Suppressor macrophage (primary cell): Measurements from ENCODE around the gene RAPGEF4.
A peak's percentile ranks its signal among the peaks of the same experiment; 100 is the strongest.

Experiments
- DNase-seq, 4 experiments: peaks; one replicate each; pipeline ENCODE4 v3.0.0-alpha.2; 2020 to 2022

RAPGEF4 gene

DNA sequence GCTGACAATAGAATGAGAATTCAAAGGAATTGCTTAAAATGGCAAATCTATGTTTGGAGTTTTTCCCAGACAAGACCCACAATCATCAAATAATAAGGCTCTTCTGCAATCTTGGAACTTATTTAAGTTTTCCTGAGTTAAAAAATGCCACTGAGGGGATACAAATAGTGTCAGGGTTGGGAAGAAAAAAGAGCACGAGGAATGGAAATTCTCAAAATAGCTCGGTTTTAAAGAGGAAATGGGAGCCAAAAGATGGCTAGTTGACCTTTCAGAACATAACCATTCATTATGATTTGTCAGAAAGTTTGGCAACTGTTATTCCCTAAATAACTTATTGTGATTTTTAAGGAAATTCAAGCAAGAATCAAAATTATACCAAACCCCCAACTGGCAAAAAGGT lies 127.7 kb downstream of the RAPGEF4 start:
- DNase-seq, result no peak

GRCh38 chr2:172864182-172864581 lies 128.5 kb downstream of the RAPGEF4 start:
- DNase-seq, result peak; percentile 56 to 78 (median 68)

- peak in 3 of 4 experiments; percentile 4 to 14 (median 7) for DNase-seq
Observed at GRCh38 chr2:172865422-172865821, 129.8 kb downstream of the RAPGEF4 start.

GRCh38 chr2:172869861-172870260 lies 134.2 kb downstream of the RAPGEF4 start:
- DNase-seq, result no peak

DNA sequence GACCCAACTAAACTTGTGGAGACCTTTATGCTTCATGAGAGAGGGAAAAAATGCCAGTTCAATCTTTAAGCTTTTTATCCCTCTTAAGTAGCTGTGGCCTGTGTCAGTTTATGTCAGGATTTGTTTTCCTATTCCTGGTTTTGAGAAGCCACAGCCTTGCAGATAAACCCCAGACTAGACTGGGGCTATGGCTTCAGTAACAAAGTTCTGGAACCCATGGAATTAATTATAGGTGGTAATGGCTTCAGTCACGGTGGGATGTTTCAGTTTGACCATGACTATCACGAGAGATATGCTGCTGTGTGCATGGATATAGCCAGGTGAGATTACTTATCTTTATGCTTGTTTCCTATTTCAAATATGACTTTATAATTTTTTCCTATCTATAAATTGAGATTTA lies 134.8 kb downstream of the RAPGEF4 start:
- DNase-seq, result no peak

GRCh38 chr2:172877826-172878225 lies 142.2 kb downstream of the RAPGEF4 start:
- DNase-seq, result no peak

DNA sequence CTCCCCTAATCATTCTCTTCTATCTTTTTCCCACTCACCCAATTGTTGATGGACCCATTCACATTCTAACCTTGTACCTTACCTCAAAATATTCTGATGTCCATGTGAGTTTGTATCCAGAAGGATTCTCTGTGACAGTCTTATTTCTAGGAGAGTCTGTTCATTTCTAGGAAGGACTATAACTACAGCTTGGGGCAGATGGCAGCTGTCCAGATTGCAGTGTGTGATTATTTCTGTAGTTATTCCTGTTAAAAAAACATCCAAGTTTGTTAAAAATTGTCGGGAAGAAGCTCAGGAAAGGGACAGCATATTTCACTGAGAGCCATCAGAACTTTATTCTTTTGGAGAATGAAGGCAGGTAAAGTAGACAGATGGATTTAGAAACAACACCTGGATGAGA lies 142.6 kb downstream of the RAPGEF4 start:
- DNase-seq, result no peak

DNA sequence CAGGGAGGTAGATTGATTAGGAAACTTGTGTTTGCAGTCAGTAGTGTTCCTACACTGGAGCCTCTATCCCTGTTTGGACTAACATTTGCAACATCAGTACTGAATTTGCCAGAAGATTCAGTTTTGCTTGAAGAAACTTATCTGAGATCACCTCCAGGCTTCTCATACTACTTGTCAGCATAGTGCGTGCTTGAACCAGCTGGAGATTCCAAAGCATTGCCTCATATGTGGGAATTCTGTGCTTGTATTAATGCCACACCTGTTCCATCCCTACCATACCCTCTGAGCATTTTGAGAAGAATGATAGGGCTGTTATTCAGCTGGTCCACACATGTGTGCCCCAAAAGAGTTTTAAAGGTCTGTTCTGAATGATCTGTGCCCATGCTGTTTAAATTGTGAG lies 148.7 kb downstream of the RAPGEF4 start:
- DNase-seq, result no peak

GRCh38 chr2:172885996-172886395 lies 150.4 kb downstream of the RAPGEF4 start:
- DNase-seq, result no peak

GRCh38 chr2:172887280-172887679 lies 151.6 kb downstream of the RAPGEF4 start:
- DNase-seq, result no peak

DNA sequence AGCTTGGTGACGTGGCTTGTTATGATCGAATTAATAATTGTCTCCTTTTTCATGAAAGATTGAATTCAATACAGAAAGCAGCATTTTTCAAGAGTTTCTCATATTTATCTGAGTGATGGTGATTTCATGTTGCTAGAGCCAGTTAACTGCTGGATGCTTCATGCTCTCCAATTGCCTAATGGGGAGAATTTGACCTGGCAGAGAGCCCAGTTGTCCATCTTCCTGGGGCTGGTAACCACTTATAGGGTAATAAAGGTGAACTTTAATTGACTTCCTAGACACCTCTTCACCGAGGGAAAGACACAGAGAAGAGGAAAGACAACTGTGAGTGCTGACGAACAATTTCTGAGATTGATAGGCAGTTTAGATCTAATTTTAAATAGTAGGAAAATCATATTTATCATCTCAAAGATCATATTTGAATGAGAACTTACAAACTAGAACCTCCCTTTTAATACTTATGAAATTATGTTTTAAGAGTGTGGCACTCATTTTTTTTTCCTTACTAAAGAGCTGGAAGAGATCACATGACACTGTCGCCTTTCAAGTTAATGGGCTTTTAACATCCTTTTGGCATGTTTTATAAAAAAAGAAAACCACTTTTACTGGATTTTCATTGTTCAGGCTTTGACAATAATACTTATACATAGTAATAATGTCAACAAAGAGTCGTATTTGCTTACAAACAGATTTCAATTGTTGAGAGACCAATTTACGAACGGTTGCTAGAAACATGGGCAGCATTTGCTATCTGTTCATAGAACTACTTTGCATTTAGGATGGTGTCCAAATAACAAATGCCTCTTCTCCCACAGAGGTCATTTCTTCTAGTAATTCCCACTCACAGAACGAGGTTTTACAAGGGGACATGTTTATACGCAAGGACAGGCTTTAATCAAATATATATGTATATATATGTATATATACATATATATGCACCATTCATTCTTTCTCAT lies 153.3 kb downstream of the RAPGEF4 start:
- no peak for DNase-seq

DNA sequence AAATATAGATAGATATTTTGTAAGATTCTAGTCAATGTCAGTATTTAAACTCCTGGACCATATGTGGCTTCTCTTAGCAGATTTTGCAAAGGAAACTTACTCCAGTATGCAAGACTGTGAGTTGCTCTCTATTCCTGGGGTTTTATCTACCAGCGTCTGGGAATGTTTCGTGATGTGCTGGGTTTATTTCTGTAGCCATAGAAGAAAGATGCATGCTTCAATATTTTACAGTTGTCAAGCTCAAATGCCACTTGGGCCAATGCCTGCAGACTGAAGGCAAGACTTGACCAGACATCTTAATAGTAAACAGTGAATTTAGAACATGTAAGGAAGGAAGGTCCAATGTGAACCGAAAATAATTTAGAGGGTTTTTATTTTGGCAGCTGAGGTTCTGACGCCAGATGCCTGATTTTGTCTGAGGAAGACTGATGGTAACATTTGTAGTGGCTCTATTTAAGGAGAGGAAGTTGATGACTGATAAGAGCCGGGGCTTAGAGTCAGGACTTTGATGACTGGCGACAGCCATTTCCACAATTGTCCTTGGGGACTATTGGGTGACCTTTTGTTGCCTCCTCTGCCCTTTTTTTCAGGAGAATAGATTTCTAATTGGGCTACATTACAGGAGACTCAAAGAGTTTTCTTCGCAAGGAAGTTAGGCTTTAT lies 154.3 kb downstream of the RAPGEF4 start:
- no peak for DNase-seq

DNA sequence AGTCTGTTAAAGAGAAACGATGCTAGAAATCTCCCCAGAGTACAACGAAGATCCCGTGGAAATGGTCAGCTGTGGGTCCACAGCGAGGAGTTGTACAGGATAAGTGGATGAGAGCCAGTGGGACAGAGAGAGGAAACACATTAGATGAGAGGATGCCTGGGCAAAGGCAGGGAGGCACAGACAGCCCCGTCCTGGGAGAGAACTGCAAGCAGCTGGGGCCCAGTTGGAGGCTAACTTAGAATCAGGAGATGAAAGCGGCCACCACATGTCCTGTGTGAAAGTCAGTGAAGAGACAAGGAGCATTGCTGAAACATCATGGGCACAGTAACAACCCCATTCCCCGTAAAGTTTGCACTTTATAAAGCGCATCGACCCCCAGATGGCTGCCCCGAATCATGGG lies 157.5 kb downstream of the RAPGEF4 start:
- no peak for DNase-seq

GRCh38 chr2:172893671-172894070 lies 158.0 kb downstream of the RAPGEF4 start:
- DNase-seq, result no peak

DNA sequence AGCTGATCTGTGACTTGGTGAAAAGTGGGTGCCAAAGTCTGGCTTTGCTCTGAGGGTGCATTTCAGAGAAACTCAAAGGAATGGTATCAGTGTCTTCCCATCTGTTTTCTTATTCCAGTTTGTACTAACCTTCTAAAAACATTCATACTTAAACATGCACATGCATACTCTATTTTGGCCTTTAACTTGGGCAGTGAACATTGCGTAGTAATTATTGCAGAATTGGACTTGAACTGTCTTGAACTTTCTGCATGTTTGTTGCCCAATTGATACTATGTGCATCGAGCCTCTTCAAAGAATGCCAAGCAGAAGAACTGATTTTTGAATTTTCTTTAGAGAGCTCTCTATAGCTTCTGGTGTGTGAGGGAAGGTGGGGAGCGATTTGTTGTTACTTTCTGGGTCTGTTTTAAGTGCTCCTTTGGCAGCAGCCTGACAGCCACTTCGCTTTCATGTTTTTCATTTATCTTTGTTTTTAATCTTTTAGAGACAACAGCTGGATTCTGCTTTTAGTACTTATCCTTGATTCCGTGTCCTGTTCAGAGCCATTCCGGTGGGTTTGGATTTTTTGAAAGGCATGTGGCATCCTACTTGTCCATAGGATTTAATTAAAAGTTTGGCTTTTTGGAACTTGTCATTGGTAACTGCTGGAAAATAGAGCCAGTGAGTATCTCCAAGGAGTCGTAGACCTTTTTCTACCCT lies 159.2 kb downstream of the RAPGEF4 start:
- DNase-seq, result no peak

DNA sequence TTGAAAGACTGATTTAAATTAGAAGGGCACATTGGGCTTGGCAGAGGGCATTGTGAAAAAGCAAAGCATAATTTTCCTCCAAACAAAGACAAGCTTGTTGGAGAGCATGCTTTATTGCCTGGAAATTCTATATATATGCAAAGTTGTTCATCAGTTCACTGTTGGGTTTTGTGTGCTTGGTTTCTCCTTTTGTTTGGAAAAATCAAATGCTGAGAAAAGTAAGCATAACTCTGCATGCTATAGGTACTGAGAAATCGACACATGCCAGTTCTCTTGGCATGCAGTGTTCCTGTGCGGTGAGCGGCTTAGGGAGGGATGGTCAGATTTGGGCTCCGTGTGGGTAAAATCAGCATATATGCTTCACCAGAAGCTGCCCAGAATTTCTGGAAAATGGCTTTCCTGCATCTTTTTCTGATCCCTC lies 161.0 kb downstream of the RAPGEF4 start:
- DNase-seq, result no peak

DNA sequence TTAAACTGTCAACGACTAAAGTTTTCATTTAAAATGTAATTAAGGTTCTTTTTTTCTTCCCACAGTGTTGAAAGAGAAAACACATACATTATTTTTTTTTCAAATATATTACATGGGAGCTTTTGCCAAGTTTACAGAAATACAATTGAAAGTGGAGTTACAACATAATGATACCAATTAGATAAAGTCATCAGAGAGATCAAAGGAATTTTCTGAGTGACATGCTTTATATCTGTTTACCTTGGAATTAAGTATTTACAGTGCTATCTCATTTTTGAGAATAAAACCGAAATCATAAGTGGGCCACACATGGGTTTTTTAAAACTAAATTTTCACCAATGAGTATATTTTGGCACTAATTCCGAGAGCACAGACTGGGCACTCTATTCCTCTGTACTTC lies 165.2 kb downstream of the RAPGEF4 start:
- no peak for DNase-seq

DNA sequence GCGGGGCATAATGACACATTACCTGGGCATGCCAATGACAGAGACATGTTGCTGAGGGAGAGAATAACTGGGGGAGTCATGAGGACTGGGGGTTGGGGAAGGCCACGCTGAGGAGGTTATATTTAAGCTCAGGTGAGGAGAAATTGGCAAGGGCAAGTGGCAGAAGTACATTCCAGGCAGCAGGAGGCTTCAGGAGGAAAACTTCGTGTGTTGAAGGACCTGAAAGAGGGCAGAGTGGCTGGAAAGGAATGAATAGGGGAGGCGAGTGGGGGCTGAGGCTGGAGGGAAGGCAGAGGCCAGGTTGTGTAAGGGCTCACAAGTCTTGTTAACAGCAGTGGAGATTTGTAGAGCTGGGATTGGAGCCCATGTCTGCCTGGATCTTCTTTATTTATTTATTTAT lies 166.3 kb downstream of the RAPGEF4 start:
- DNase-seq, result no peak

DNA sequence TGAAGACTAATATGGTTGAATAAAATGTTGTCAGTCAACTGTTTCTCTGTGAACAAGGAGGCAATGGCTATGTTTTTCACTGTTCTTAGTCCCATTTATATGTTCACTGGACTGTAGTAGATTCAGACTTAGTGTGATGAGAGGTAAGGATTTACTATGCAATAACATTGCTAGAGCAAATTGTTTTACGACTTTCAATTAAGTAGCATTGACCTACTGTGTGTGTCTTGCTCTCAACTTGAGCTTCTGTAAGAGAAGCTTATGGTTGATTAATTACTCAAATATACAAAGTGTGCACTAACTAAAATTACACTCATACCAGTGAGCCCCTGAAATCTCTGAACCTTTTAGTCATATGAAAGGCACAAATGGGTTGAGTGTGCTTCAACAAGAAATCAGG lies 168.6 kb downstream of the RAPGEF4 start:
- no peak for DNase-seq

- no peak for DNase-seq
Observed at GRCh38 chr2:172905937-172906811, 170.5 kb downstream of the RAPGEF4 start.

DNA sequence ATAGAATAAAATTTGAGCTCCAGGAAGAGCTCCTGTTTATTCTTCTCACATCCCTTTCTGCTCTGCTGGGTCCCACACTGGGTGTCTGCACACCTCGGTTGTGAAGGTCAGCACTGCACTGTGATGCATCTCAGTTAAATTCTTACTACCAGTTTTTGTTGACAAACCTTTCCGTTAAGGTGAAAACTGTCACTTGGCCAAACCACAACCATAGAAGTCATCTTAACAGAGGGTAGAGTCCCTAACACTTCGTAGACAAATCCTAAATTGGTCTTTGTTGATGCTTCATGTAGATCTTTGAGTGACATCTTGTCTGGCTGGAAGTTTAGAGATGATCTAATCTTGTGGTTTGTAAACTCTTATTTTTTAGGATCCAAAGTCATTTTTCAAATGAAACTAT lies 172.6 kb downstream of the RAPGEF4 start:
- DNase-seq, result no peak

GRCh38 chr2:172909454-172909853 lies 173.8 kb downstream of the RAPGEF4 start:
- no peak for DNase-seq
